HG03558 (cell line): Measurements from ENCODE around the gene UAP1L1.

Experiments
- ATAC-seq: cut with Tn5 transposase; IDR thresholded peaks from one replicate; pipeline ENCODE4 v1.9.1; 2021; ENCODE audit warnings: moderate number of reproducible peaks; ENCODE audit not compliant: unreplicated experiment; ENCODE audit errors: extremely low read depth

UAP1L1 gene

GRCh38 chr9:137071282-137071681 lies 6.0 kb upstream of the UAP1L1 start:
- ATAC-seq: no peak

GRCh38 chr9:137073992-137074399 lies 3.3 kb upstream of the UAP1L1 start:
- no peak for ATAC-seq

GRCh38 chr9:137074657-137075274 lies 2.6 kb upstream of the UAP1L1 start:
- ATAC-seq: no peak

- no peak for ATAC-seq
Observed at GRCh38 chr9:137075275-137075775, 2.0 kb upstream of the UAP1L1 start.

GRCh38 chr9:137076636-137077009 lies 694 bp upstream of the UAP1L1 start:
- no peak for ATAC-seq

- ATAC-seq: no peak
Observed at GRCh38 chr9:137077758-137078693, 709 bp downstream of the UAP1L1 start.

- ATAC-seq: no peak
Observed at GRCh38 chr9:137078701-137079400, 1.5 kb downstream of the UAP1L1 start.

GRCh38 chr9:137079401-137079787 lies 2.1 kb downstream of the UAP1L1 start:
- no peak for ATAC-seq

GRCh38 chr9:137080260-137081122 lies 3.2 kb downstream of the UAP1L1 start:
- no peak for ATAC-seq

- no peak for ATAC-seq
Observed at GRCh38 chr9:137082222-137082924, 5.1 kb downstream of the UAP1L1 start.

- no peak for ATAC-seq
Observed at GRCh38 chr9:137082925-137083290, 5.6 kb downstream of the UAP1L1 start.

GRCh38 chr9:137083394-137084004 lies 6.2 kb downstream of the UAP1L1 start:
- no peak for ATAC-seq

- no peak for ATAC-seq
Observed at GRCh38 chr9:137084526-137084925, 7.2 kb downstream of the UAP1L1 start.

- peak; percentile 2 for ATAC-seq
Observed at GRCh38 chr9:137085920-137086530, 8.7 kb downstream of the UAP1L1 start.

GRCh38 chr9:137086531-137087408 lies 9.5 kb downstream of the UAP1L1 start, which contains the start of gene MAN1B1:
TSS of gene MAN1B1 (plus strand) at chr9:137086985. CDS start at chr9:137087000, 15 bp downstream.
- ATAC-seq: peak; percentile 69

- ATAC-seq: no peak
Observed at GRCh38 chr9:137087409-137087925, 10.2 kb downstream of the UAP1L1 start.

- no peak for ATAC-seq
Observed at GRCh38 chr9:137088121-137088520, 10.8 kb downstream of the UAP1L1 start.
